NCI-H510A (cell line): ENCODE measurements around the gene NTSR2.

Source experiments
- DNase-seq: peaks from one replicate; lab custom pipeline; 2025; lab: John Stamatoyannopoulos, UW

Gene NTSR2

GRCh38 chr2:11657646-11658045 is 12.3 kb downstream of the NTSR2 start:
- DNase-seq: no peak

DNA sequence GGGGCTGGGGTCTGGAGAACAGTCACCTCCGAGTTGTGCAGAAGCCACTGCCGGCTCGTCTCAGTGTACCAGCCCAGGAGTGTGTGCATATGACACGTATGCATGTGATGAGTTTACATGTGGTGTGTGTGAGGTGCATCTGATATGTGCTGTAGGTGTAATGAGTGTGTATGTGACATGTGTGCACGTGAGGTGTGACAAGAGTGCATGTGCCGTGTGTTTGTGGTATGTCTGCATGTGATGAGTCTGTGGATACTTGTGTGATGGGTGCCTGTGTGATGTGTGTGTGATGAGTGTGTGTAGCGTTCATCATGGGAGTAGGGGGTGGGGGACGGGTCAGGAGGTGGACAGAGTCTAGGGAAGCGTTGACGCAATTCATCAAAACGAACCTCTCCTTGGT is 12.8 kb downstream of the NTSR2 start:
- DNase-seq: no peak

DNA sequence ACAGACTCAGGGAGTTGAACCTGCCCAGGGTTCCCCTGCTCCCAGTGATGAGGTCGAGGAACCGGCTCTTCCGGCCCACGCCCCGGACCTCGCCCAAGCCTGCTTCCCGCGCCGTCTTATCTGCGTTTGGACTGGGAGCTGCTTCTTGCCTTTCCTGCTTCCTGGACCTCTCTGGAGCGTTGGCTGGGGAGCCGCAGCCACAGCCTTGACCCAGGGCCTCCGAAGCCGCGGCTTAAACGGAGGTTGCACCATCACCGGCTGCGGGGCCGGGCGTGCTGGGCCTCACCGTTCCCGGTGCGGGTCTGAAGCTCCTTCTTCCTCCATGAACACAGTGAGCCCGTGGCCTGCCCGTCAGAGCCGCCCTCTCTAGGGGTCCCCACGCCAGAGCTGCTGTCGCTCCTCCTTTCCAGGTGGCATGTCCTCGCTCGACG is 13.3 kb downstream of the NTSR2 start:
- DNase-seq: no peak

DNA sequence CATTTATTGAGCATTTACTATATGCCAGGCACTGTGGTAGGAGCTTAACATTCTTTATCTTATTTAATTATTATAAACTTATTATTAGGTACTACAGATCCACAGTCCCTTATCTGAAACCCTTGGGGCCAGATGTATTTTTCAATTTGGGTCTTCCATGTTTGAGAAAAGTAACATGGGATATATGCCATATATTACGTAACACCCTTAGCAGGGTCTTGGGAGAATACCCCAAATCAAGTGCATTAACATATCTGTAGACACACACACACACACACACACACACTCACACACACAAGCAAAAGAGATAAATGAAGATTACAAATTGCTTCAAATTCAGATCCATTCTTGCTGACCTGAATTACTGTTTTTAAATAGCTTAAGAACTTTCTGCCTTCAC is 13.7 kb downstream of the NTSR2 start:
- no peak for DNase-seq

- DNase-seq: no peak
Measured at GRCh38 chr2:11655495-11655894, 14.5 kb downstream of the NTSR2 start.

DNA sequence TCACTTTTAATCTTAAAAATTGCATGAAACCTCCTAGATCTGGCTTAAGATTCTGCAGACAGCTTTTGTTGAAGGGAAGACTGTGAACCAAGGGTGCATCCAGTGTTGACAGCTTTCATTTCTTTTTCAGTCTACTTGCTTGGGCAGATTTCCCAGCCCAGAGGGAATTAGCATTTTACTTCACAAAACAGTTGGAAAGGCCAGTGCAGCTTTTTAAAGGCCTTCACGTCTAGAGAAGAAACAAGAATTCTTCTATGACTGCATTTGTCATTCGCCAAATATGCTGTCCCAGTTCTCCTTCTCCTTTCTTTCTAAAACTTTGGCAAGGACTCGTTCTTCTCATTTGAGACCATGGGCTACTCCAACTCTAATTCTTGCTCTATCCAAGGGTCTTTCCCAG is 17.4 kb downstream of the NTSR2 start:
- no peak for DNase-seq

- DNase-seq: no peak
Measured at GRCh38 chr2:11651856-11652548, 18.0 kb downstream of the NTSR2 start.

DNA sequence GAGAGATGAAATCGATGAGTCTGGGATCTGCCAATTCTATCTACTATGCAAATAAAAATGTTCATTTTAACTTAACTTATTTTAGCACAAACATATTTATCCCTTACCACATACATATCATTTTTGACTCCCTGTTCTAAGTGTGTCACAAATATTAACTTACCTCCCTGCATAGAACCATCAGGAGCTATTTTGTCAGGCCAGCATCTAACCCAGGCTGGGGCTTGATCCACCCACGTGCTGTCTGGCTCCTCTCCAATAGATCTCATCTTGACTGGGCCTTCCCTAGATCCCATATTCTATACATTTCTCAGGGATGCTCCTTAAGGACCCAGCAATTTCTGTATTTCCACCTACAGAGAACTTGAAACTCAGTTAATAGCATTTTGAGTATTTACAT is 20.9 kb downstream of the NTSR2 start:
- DNase-seq: no peak

DNA sequence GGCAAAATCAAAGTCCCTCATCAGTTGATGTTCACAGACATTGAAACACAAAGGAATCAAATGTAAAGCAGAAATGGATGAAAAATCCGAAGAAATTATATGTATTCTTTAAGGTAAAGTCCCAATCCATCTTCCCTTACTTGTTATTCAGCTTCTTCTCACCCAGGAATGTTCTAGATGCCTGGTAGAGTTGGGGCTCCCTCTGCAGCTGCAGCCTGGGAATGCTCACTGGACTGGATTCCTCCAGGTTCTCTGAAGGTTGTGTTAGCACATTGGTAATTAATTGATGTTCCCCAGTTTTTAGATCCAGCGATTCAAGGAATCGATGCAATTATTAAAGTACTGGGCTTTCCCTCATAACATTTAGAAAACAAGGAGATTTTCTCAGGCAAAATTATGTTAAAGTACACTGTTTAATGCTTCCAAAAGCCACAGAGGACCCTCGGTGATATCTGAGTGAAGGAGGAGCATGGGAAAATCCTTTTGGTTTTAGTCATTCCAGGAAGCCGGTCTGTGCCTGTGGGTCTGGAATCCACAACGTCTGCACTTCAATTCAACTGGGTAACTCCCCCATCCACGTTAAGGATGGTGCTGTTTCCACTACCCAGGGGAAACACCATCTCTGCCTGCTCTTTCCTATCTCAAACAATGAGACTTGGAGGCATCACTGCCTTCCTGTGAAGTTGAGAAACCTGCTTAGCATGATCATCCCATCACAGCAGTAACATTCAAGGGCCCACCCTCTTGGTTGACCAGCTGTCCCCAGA is 22.0 kb downstream of the NTSR2 start:
- peak; percentile 29 for DNase-seq

DNA sequence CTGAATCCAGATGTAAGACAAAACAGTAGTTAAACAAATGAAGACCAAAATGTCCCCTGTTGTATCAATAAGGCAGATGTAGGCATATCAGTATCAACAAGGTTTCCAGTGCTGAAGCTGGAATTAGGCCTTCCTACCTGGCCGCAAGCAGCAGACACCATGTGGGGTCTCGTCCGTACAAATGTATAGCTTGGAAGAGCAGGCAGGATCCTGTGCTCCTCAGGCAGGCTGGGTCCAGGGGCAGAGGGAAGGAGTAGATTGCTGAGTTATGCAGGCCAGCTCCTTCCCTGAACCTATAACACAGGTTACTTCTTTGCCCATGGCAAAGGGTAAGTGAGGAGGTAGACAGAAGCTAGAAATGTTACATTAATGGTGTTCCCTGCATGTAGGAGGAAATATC is 23.5 kb downstream of the NTSR2 start:
- DNase-seq: no peak

GRCh38 chr2:11644293-11644692 is 25.7 kb downstream of the NTSR2 start:
- DNase-seq: no peak

DNA sequence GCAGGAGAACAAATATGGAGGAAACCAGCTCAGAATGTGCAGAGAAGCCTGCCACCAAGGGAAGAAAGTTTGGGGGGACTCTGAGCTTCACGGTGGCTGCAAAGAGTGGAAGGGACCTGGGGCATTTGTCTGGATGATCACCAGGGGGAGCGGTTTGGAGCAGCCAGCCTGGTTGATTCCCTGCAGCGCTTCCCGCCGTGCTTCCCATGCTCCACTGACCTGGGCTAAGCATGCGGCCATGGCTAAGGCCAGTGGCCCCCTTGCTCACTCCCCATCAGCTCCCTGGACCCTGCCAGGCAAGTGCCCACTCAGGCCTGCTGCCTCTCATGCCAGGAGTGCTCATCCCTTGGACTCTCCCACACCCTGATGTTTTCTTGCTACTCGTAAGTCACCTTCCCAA is 27.0 kb downstream of the NTSR2 start:
- no peak for DNase-seq

GRCh38 chr2:11640132-11640531 is 29.9 kb downstream of the NTSR2 start:
- no peak for DNase-seq

DNA sequence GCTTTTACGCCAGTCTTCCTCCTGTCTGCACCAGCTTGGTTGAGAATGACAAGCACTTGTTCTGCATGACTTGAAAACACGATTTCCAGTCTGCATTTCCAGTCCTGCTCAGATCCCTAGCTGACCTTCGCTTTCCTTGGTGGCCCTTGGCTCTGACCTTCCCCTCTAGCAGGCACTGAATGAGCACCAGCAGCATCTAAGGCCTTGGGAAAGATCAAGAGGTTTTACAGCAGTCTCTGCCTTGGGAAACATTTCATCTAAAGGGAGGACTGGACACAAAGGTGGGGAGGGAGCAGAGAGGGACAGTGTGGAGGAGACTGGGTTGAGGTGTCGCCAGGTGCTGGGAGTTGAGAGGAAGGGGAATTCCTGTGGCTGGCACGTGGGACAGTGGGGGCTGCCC is 30.5 kb downstream of the NTSR2 start:
- DNase-seq: no peak

- DNase-seq: no peak
Measured at GRCh38 chr2:11637546-11637945, 32.4 kb downstream of the NTSR2 start.

DNA sequence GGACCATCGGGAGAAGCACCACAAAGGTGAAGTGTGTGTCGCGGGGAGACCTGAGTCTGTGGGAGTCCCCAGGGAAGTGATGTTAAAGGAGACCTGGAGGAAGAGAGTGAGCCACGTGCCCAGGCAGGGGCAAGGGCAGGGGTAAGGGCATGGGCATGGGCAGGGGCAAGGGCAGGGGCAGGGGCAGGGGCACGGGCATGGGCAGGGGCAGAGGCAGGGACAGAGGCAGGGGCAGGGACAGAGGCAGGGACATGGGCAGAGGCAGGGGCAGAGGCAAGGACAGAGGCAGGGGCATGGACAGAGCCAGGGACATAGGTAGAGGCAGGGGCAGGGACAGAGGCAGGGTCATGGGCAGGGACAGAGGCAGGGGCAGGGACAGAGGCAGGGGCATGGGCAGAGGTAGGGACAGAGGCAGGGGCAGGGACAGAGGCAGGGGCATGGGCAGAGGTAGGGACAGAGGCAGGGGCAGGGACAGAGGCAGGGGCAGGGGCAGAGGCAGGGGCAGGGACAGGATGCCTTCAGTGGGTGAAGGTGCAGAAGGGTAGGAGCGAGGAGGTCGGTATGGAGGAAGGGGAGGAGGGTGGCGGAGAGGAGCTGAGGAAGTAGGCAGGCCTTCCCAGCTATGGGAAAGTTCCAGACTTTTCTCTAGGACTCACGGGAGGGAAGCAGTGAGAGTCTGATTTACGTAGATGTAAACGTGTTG is 33.3 kb downstream of the NTSR2 start:
- DNase-seq: no peak

GRCh38 chr2:11635141-11635540 is 34.9 kb downstream of the NTSR2 start:
- DNase-seq: no peak

DNA sequence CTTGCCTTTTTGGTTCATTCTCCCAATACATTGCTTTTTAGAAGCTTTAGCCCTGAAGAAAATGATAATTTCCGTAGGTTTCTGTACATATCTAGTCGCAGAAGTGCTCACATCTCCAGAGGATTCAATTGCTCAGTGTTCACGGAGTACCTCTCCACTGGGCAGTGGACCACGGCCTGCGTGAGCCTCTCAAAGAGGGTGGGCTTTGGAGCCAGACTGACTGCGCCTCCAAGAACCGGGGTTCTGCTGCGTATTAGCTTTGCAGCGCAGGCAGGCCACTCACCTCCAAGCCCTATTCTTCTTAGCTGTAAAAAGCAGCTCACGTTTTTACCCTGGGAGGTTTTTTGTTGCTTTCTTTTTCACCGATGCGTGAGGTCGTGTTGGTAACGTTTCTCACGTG is 35.4 kb downstream of the NTSR2 start:
- no peak for DNase-seq

DNA sequence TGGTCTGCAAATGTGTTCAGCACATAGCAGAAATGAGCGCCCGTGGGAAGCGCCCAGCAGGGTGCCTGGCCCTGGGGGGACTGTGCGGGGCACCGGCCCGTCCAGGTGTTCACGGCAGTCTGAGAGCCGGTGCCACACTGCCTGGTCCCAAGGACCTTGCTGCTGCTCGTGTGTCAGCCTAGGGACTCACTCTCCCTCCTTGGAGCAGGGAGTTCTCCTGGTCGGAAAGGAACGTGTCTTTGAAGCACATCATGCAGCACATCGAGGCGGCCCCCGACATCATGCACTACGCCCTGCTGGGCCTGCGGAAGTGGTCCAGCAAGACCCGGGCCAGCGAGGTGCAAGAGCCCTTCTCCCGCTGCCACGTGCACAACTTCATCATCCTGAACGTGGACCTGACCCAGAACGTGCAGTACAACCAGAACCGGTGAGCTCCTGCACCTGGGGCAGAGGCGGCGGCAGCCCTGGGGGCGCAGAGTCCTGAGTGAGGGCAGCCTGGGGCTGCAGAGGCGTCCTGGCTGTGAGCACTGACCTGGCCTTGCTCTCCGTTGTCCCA is 36.0 kb downstream of the NTSR2 start:
- no peak for DNase-seq

DNA sequence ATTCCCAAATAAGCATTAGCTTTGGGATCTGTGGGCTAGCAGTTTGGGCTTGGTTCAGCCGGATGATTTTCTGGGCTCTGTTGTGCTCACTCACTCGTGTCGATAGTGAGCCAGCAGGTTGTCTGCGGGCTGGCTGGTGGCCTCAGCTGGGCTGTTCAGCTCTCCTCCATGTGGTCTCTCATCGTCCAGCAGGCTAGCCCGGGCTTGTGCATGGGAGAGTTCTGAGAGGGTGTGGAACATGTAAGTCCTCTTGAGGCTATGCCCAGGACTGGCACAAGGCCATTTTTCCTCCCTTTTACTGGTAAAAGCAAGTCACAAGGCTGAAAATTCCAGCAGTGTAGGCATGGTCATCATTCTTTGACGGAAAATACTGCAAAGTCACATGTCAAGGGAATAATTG is 38.5 kb downstream of the NTSR2 start:
- DNase-seq: peak; percentile 60

DNA sequence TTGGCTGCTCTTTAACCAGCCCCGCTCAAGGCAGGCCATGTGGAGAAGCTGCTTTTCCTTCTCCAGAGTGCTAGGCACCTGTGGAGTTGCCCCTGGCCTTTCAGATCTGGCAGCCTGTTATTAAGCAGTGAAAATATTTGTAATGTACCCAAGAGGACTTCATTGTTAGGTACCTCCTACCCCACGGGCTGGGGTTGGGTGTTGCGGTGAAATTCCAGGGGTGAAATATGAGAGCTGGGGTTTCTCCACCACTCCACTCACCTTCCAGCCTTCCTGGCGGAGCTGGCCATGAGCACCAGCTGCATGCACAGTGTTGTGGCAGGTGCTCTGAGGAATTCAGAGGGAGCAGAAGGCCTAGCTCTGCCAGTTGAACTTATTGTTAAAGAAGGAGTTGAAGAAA is 39.1 kb downstream of the NTSR2 start:
- DNase-seq: peak; percentile 14

DNA sequence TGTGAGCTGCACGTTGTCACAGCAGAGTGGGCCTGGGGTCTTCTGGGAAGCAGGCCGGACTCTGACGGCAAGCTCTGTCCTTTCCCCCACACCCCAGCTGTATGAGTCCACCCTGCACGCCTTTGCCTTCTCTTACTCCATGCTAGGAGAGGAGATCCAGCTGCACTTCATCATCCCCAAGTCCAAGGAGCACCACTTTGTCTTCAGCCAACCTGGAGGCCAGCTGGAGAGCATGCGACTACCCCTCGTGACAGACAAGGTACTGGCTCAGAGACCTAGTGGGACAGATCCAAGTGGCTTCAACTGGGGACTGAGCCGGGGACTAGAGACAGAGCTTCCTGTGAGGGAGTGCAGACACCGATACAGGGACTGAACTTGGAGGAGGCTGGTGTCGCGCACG is 40.1 kb downstream of the NTSR2 start:
- DNase-seq: no peak

- DNase-seq: no peak
Measured at GRCh38 chr2:11629215-11629614, 40.8 kb downstream of the NTSR2 start.
